ENCODE results near the gene TSEN34.

DNA sequence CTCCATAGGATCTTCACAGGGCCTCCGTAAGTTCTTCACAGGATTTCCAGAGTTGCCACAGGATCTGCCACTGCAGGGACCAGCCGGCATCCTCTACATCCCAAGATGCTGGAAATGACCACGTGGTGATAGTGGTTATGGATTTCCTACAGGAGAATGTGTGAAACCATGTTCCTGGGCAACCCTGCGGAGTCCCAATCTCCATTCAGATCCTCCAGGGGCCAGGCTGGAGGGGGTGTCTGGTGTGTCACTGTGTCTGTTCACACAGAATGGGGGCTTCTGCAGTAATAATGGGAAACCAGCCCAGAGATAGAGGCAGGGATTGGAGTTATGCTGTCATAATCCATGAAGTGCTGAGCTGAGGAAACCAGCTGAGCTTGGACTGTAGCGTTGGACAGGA, 42.8 kb downstream of the TSEN34 start:
- TF ChIP-seq CTCF (IDR thresholded peaks at IDR 0.05) = no peak
- no peak for TF ChIP-seq POLR2A (IDR thresholded peaks at IDR 0.05)
